NCI-H82 treated with DMSO at 0.1 percent for 48 hours (cell line): ENCODE measurements around the gene BNC1.
A peak's percentile ranks its signal among the peaks of the same experiment; 100 is the strongest.
"Not testable (repeated sequence)": the region's sequence is repeated elsewhere in the genome, so short reads cannot be mapped to it uniquely, and the experiment has no call there.

Experiments used
- DNase-seq: peaks from one replicate; lab custom pipeline; 2025; ENCODE audit not compliant: unreplicated experiment; lab: John Stamatoyannopoulos, UW

BNC1 gene

DNA sequence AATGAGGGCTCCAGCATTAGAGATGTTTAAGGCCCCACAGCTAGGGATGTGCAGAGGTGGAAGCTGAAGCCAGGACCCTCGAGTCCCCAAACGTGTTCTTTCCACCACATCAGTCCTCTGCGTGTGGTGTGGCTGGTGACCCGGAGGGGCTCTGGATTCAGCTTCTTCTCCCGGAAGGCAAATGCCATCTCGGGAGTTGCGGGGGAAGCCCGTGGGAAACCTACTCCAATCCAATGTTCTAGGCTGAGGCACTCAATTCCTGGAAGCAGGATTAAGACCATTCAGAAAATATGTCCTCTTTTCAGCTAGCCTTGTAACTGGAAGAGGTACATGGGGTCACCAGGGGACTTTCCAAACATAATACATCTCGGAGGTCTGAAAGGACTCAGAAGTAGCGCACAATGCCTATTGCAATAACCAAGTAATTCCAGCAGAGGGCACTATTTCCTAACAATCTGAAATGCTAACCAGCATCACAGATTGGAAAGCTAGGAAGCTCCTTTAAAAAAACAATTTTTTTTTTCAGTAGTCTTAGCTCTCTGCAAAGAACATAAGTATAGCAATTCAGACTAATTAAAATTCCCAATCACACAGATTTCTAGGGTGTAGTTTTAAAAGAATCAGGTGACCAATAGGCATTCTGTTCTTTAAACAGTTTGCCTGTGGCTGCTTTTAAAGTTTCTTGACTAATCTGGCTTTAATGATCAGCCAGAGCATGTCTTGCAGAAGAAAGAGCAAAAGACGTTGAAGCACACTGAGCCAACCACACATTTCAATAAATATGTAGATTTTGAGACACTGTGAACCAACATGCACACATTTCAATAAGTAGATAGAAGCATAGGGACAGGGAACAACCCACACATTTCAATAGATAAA is 36.1 kb downstream of the BNC1 start:
- DNase-seq, result peak; percentile 40

- no peak for DNase-seq
These were observed 40.8 kb downstream of the BNC1 start for GRCh38 chr15:83243634-83244033.

DNA sequence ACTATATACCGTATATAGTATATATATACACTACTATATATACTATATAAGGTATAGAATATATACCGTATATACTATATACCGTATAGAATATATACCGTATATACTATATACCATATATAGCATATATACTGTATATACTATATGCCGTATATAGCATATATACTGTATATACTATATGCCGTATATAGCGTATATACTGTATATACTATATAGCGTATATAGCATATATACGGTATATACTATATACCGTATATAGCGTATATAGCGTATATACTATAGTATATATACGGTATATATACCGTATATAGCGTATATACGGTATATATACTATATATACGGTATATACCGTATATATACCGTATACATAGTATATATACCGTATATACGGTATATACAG is 54.2 kb downstream of the BNC1 start:
- no peak for DNase-seq

- DNase-seq, result no peak
These were observed 59.0 kb downstream of the BNC1 start for GRCh38 chr15:83225449-83225848.

DNA sequence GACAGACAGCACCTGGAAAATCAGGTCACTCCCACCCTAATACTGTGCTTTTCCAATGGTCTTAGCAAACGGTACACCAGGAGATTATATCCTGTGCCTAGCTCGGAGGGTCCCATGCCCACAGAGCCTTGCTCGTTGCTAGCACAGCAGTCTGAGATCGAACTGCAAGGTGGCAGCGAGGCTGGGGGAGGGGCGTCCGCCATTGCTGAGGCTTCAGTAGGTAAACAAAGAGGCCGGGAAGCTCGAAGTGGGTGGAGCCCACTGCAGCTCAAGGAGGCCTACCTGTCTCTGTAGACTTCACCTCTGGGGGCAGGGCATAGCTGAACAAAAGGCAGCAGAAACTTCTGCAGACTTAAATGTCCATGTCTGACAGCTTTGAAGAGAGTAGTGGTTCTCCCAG is 62.7 kb downstream of the BNC1 start:
- DNase-seq, result not testable (repeated sequence)

DNA sequence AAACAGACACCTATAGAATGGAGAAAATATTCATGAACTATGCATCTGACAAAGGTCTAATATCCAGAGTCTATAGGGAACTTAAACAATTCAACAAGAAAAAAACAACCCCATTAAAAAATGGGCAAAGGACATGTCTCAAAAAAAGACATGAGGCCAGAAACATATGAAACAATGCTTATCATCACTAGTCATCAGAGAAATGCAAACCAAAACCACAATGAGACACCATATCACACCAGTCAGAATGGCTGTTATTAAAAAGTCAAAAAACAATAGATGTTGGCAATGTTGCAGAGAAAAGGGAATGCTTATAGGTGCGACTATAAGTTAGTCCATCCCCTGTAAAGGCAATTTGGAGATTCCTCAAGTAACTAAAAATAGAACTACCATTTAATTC is 65.4 kb downstream of the BNC1 start:
- DNase-seq, result no peak

- no peak for DNase-seq
These were observed 69.2 kb downstream of the BNC1 start for GRCh38 chr15:83215306-83215705.

GRCh38 chr15:83210619-83211018 is 73.8 kb downstream of the BNC1 start:
- DNase-seq, result peak; percentile 51

DNA sequence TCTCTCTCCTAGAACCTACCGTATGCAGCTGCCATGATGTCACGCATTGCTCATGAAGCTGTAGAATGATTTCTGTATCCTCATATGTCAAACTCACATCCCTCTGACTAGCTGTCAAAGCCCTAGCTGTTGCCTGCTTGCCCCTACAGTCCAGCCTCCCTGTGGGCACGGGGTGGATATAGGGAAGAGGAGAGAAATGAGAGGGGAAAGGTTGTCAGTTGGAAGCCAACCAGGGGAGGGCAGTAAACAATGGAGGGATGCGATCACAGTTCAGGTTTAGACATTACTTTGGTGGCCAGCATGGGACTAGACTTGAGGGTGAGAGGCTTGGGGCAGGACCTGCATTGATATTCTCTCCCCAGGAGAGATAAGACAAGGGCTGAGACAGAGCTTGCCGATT is 75.1 kb downstream of the BNC1 start:
- no peak for DNase-seq

DNA sequence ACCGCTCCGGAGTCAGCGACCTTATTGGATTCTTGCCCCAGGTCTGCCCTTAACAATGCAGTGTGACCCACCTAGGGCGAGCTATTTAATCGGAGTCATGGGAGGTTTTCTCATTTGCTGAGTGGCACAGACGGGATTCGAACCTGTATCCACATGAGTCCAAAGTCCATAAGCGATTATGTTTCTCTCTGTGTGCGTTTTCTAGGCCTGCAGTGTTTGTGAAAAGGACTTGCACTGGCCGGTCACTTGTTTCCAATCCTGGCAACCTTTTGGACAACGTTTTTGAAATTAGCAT is 76.2 kb downstream of the BNC1 start:
- no peak for DNase-seq

DNA sequence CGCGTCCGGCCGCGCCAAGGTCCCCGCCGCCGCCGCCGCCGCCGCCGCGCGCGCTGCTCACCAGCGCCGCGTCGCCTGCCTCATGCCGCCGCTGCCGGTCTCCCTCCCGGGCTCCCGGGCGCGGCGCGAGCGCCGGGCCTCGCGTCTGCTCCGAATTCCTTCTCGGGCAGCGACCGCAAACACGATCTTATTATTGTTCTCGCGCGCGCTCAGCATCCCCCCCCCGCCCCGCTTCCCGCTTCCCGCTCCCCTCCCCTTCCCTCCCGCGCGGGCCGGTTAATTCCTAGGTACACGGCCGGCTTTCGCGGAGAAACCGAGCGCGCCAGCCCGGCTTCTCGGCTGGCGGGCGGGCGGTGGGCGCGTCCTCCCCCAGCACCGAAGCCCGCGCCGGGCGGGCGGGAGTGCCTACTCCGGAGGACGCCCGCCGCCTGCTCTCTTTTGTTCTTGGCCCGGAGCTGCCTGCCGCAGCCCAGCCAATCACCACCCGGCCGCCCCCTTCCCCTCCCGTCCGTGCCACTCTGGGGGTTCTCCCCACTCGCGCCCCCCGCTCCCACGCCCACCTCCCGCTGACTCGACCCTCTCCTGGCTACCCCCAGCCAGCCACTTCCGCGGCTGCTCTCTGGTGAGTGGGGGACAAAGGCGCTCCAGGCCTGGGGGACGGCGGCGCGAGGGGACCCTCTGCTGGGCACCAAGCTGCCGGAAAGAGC is 76.7 kb downstream of the BNC1 start, which contains the start of gene HDGFL3:
HDGFL3 (minus strand) TSS at position 164 of the 707 bp plus-strand sequence. CDS start 409 bp downstream, outside the sequence.
- DNase-seq, result peak; percentile 63

GRCh38 chr15:83207009-83207659 is 77.3 kb downstream of the BNC1 start:
- DNase-seq, result no peak

- DNase-seq, result no peak
These were observed 77.9 kb downstream of the BNC1 start for GRCh38 chr15:83206526-83207008.
